B cell (primary cell): ENCODE data around the gene JSRP1. TPM values are rescaled to one million over a fixed set of nuclear protein-coding genes. Genes with fewer than 3 reads are reported as not detected.
A peak's percentile ranks its signal among the peaks of the same experiment; 100 is the strongest.

Experiments used
- ATAC-seq: fragments of 200-7000 bp; cut with Tn5 transposase; one replicate; pipeline ENCODE4 v1.10.0; 2021; ENCODE audit warnings: low read depth, mild to moderate bottlenecking, moderate number of reproducible peaks, moderate library complexity
- CTCF ChIA-PET: fragments of 350-600 bp; sonication (Branson Sonifier 250); formaldehyde crosslinking; loops from one replicate; lab custom pipeline; 2021; ENCODE audit warnings: antibody characterized with exemption, inconsistent platforms; lab: Charles Lee
- POLR2A ChIA-PET: fragments of 350-600 bp; sonication (Branson Sonifier 250); formaldehyde crosslinking; loops from one replicate; lab custom pipeline; 2021; ENCODE audit warnings: antibody characterized with exemption; lab: Charles Lee
- DNase-seq: peaks from one replicate; pipeline ENCODE4 v3.0.0; 2013
- H2AFZ ChIP-seq: 2 replicates; pipeline ENCODE4 v1.6.1; 2012; ENCODE audit warnings: mild to moderate bottlenecking, low read depth, low read length; ENCODE audit not compliant: insufficient read depth, poor library complexity, severe bottlenecking
- H3K27ac ChIP-seq, 2 donors: 1 replicate in 1 of 2; 2 replicates in 1 of 2; pipeline ENCODE4 v1.5.1; 2012 to 2013; ENCODE audit warnings: low read length in 2 of 2, mild to moderate bottlenecking in 2 of 2, moderate library complexity in 1 of 2
- H3K27me3 ChIP-seq, 4 experiments: fragments of 200-600 bp in 1 of 4; sonication (generic) in 1 of 4; replicated peaks in 1 of 4; 1 replicate in 2 of 4; 2 replicates in 2 of 4; pipeline versions ENCODE4 v1.6.1 to v1.7.0; 2013 to 2016; ENCODE audit warnings: low read length in 3 of 4, mild to moderate bottlenecking in 2 of 4, mixed read lengths in 1 of 4, moderate library complexity in 1 of 4; ENCODE audit not compliant: insufficient read depth in 4 of 4, control insufficient read depth in 3 of 4; ENCODE audit errors: control extremely low read depth in 1 of 4
- H3K36me3 ChIP-seq, 2 experiments: replicated peaks in 1 of 2; 1 replicate in 1 of 2; 2 replicates in 1 of 2; pipeline versions ENCODE4 v1.6.1 to v1.7.1; 2013; ENCODE audit warnings: low read length in 1 of 2; ENCODE audit not compliant: insufficient read depth in 2 of 2, control insufficient read depth in 1 of 2; ENCODE audit errors: control extremely low read depth in 1 of 2, extremely low read depth in 1 of 2
- H3K4me1 ChIP-seq, 2 donors: fragments of 200-600 bp in 1 of 2; sonication (generic) in 1 of 2; 1 replicate in 1 of 2; 2 replicates in 1 of 2; pipeline versions ENCODE4 v1.5.1 to v1.6.1; 2013 to 2017; ENCODE audit warnings: low read length in 2 of 2; ENCODE audit not compliant: control insufficient read depth in 2 of 2, insufficient read depth in 2 of 2
- H3K4me2 ChIP-seq: replicated peaks from 2 replicates; pipeline ENCODE3; 2012; ENCODE audit warnings: mild to moderate bottlenecking, low read depth, low read length; ENCODE audit not compliant: poor library complexity, severe bottlenecking
- H3K4me3 ChIP-seq, 5 experiments: fragments of 200-600 bp in 1 of 5; sonication (generic) in 1 of 5; 1 replicate in 3 of 5; 2 replicates in 2 of 5; pipeline versions ENCODE4 v1.5.1 to v1.7.0; 2011 to 2016; ENCODE audit warnings: low read length in 4 of 5, mild to moderate bottlenecking in 4 of 5, low read depth in 2 of 5, control low read depth in 1 of 5, moderate library complexity in 1 of 5; ENCODE audit not compliant: insufficient read depth in 1 of 5; ENCODE audit errors: control extremely low read depth in 1 of 5, extremely low read depth in 1 of 5
- H3K79me2 ChIP-seq: fragments of 200-600 bp; sonication (generic); one replicate; pipeline ENCODE4 v1.6.0; 2016; ENCODE audit warnings: low read length; ENCODE audit not compliant: control insufficient read depth, insufficient read depth
- H3K9ac ChIP-seq: fragments of 200-600 bp; sonication (generic); 2 replicates; pipeline ENCODE4 v1.6.1; 2017; ENCODE audit warnings: mild to moderate bottlenecking, low read length, moderate library complexity
- H3K9me3 ChIP-seq, 3 donors: one replicate each; pipeline versions ENCODE4 v1.6.1 to v1.7.1; 2013; ENCODE audit warnings: low read length in 2 of 3; ENCODE audit not compliant: control insufficient read depth in 2 of 3, insufficient read depth in 1 of 3; ENCODE audit errors: control extremely low read depth in 1 of 3
- H4K20me1 ChIP-seq: 2 replicates; pipeline ENCODE4 v1.6.0; 2012; ENCODE audit warnings: mild to moderate bottlenecking, low read length; ENCODE audit not compliant: insufficient read depth, control insufficient read depth, poor library complexity, severe bottlenecking
- H3K27ac Mint-ChIP-seq: one replicate; pipeline ENCODE4 v1.8.0; 2021; ENCODE audit warnings: mixed read lengths
- H3K27me3 Mint-ChIP-seq: one replicate; pipeline ENCODE4 v1.8.0; 2021; ENCODE audit warnings: mixed read lengths
- H3K4me1 Mint-ChIP-seq: one replicate; pipeline ENCODE4 v1.8.0; 2021; ENCODE audit warnings: mixed read lengths
- H3K4me3 Mint-ChIP-seq: one replicate; pipeline ENCODE4 v1.8.0; 2021; ENCODE audit warnings: mixed read lengths
- H3K9me3 Mint-ChIP-seq: one replicate; pipeline ENCODE4 v1.8.0; 2022; ENCODE audit warnings: mixed read lengths; ENCODE audit not compliant: insufficient read depth
- CTCF ChIP-seq: fragments of 200-600 bp; IDR thresholded peaks from one replicate; pipeline ENCODE4 v1.8.0; 2022; ENCODE audit warnings: antibody characterized with exemption, mild to moderate bottlenecking
- EZH2 ChIP-seq: IDR thresholded peaks from 2 replicates; pipeline ENCODE4 v1.6.1; 2012; ENCODE audit warnings: borderline replicate concordance, low read depth, mild to moderate bottlenecking, moderate library complexity, low read length; ENCODE audit not compliant: insufficient read depth, poor library complexity, severe bottlenecking
- WGBS: methylation state at CpG from one replicate; pipeline ENCODE4 v1.1.5; 2013; ENCODE audit warnings: missing lambda C conversion rate; ENCODE audit not compliant: insufficient coverage; 5-methylcytosine and 5-hydroxymethylcytosine counted together
- intact Hi-C: fragments of 100-400 bp; cut with micrococcal nuclease; formaldehyde crosslinking; loops from one replicate; pipeline ENCODE4 v1.10.0; 2022
- polyA plus RNA-seq: library from polyadenylated mRNA; depleted of rRNA; stranded (reverse); fragments of >200 nt; gene quantifications from 2 replicates; pipeline ENCODE4 v1.2.3, GENCODE V29; 2012
- total RNA-seq, 2 donors: library from RNA; stranded (reverse); fragments of 120-200 nt in 1 of 2; gene quantifications; 1 replicate in 1 of 2; 2 replicates in 1 of 2; pipeline versions ENCODE4 v1.2.3 to v1.2.4, GENCODE V29; 2013 to 2022

Gene JSRP1
- total and polyA plus RNA-seq, 2 donors (not counting 1 experiment from before 2014, with no cell fraction given), result 2.1 to 3.0 TPM

GRCh38 chr19:2254064-2254872 is 1.9 kb downstream of the JSRP1 start:
- WGBS, result 77% methylated on average over 16 of the region's 20 CpGs
- H2AFZ ChIP-seq, result no peak overlapping the region

More at GRCh38 chr19:2254064-2254872, 1.9 kb downstream of the JSRP1 start:
- ATAC-seq, result no peak
- Mint-ChIP-seq H3K27ac (peak overlapping the region; percentile 65), H3K9me3 (no peaks in the 10 kb centered on the region), H3K4me1 (peaks cover 49% of the 10 kb centered on the region), H3K27me3 (no peaks in the 10 kb centered on the region), H3K4me3 (peak overlapping the region; percentile 78)
- TF ChIP-seq EZH2 (no peak), CTCF (no peak)
- H3K9ac ChIP-seq, result no peak overlapping the region
- H3K36me3 ChIP-seq, result no peaks in the 10 kb centered on the region
- peaks cover 22% of the 10 kb centered on the region for H4K20me1 ChIP-seq
- H3K27me3 ChIP-seq, result peaks cover 0 to 31% (median 14%) of the 10 kb centered on the region in 4 experiments
- H3K4me2 ChIP-seq, result peak overlapping the region; percentile 100
- H3K4me1 ChIP-seq, result peaks cover 61 to 77% of the 10 kb centered on the region in 2 donors
- no peak overlapping the region for H3K4me3 ChIP-seq
- intact Hi-C loops, result loop anchor here (5.0 kb wide), 1 partner anchor 33 kb away; no protein-coding TSS in a partner anchor
- CTCF ChIA-PET, result interaction anchor here (1.7 to 6.3 kb wide), 7 partner anchors 8 to 98 kb away, joined by 6 to 63 read pairs (median 14); no protein-coding TSS in a partner anchor
- no peak for DNase-seq
- no peak overlapping the region for H3K27ac ChIP-seq
- H3K9me3 ChIP-seq, result peaks cover 0 to 20% (median 0%) of the 10 kb centered on the region in 3 donors
- peaks cover 4% of the 10 kb centered on the region for H3K79me2 ChIP-seq
- POLR2A ChIA-PET, result interaction anchor here (0.6 to 8.8 kb wide), 9 partner anchors 17 to 428 kb away, joined by 3 to 134 read pairs (median 5); no protein-coding TSS in a partner anchor
